GM12878 (cell line): ENCODE results near the gene GABBR2. TPM values are rescaled to one million over a fixed set of nuclear protein-coding genes. Genes with fewer than 3 reads are reported as not detected.

ENCODE experiments used
- ATAC-seq: fragments of 200-7000 bp; cut with Tn5 transposase; 3 replicates; pipeline ENCODE4 v1.9.1; 2020; ENCODE audit warnings: mild to moderate bottlenecking, moderate library complexity
- BruUV-seq: library from RNA; stranded (reverse); fragments of 400-500 nt; replicated peaks from 2 replicates; lab custom pipeline; 2021; lab: Mats Ljungman, UMichigan
- CTCF ChIA-PET: fragments of 300-600 bp; sonication (Branson Sonifier 250); formaldehyde crosslinking; extraction: SDS; loops from one replicate; lab custom pipeline; 2021; ENCODE audit warnings: inconsistent platforms; lab: Yijun Ruan, JAX
- POLR2A ChIA-PET: fragments of 350-600 bp; formaldehyde crosslinking; extraction: SDS; loops from one replicate; lab custom pipeline; 2021; ENCODE audit warnings: inconsistent platforms; lab: Charles Lee
- RAD21 ChIA-PET: fragments of 300-600 bp; sonication (Branson Sonifier 250); formaldehyde crosslinking; loops from one replicate; lab custom pipeline; 2023; ENCODE audit warnings: antibody characterized with exemption; ENCODE audit not compliant: unreplicated experiment; lab: Charles Lee
- SMC1A ChIA-PET: fragments of 300-600 bp; sonication (Branson Sonifier 250); formaldehyde crosslinking; loops from one replicate; lab custom pipeline; 2023; ENCODE audit not compliant: unreplicated experiment, uncharacterized antibody; lab: Charles Lee
- DNase-seq: peaks from one replicate; pipeline ENCODE4 v3.0.0-alpha.2; 2011; ENCODE audit warnings: low read depth, low spot score
- FAIRE-seq: peaks from 3 replicates; lab custom pipeline; 2011; peaks lifted over from hg19 to GRCh38; lab: Jason Lieb, UNC
- H2AFZ ChIP-seq: 2 replicates; pipeline ENCODE4 v1.6.0; 2011; ENCODE audit warnings: low read depth, low read length, control low read depth; ENCODE audit not compliant: control insufficient read depth
- H3K27ac ChIP-seq: 2 replicates; pipeline ENCODE4 v1.5.1; 2011; ENCODE audit warnings: control low read depth; ENCODE audit not compliant: control insufficient read depth, insufficient read depth
- H3K27me3 ChIP-seq, 2 experiments: replicated peaks in 1 of 2; 2 replicates each; pipeline versions ENCODE4 v1.6.0 to v1.6.1; 2011; ENCODE audit warnings: low read length in 1 of 2; ENCODE audit not compliant: control insufficient read depth in 2 of 2, insufficient read depth in 2 of 2
- H3K36me3 ChIP-seq, 2 experiments: 2 replicates each; pipeline ENCODE4 v1.5.1; 2011; ENCODE audit warnings: low read length in 1 of 2; ENCODE audit not compliant: control insufficient read depth in 2 of 2, insufficient read depth in 2 of 2
- H3K4me1 ChIP-seq: 2 replicates; pipeline ENCODE4 v1.6.1; 2011; ENCODE audit warnings: mild to moderate bottlenecking, low read length, moderate library complexity, mixed read lengths; ENCODE audit not compliant: control insufficient read depth, insufficient read depth
- H3K4me2 ChIP-seq: 2 replicates; pipeline ENCODE4 v1.6.0; 2011; ENCODE audit warnings: control low read depth; ENCODE audit not compliant: control insufficient read depth, insufficient read depth
- H3K4me3 ChIP-seq: fragments of 200-600 bp; sonication (generic); 2 replicates; pipeline ENCODE4 v1.5.1; 2016
- H3K79me2 ChIP-seq: 2 replicates; pipeline ENCODE4 v1.6.0; 2011; ENCODE audit warnings: low read length; ENCODE audit not compliant: control insufficient read depth, insufficient read depth
- H3K9ac ChIP-seq: 2 replicates; pipeline ENCODE4 v1.8.0; 2011; ENCODE audit warnings: low read length, control low read depth, mixed read lengths; ENCODE audit not compliant: control insufficient read depth, insufficient read depth
- H3K9me3 ChIP-seq: replicated peaks from 3 replicates; pipeline ENCODE4 v1.5.1; 2011; ENCODE audit warnings: mild to moderate bottlenecking, low read length; ENCODE audit not compliant: control insufficient read depth, insufficient read depth
- H4K20me1 ChIP-seq: 2 replicates; pipeline ENCODE4 v1.6.0; 2011; ENCODE audit not compliant: control insufficient read depth, insufficient read depth
- ATF7 ChIP-seq: fragments of 450-650 bp; IDR thresholded peaks from 2 replicates; pipeline ENCODE4 v1.6.1; 2016; ENCODE audit warnings: low read depth, mild to moderate bottlenecking
- HDAC6 ChIP-seq: fragments of 200-600 bp; sonication (generic); IDR thresholded peaks from one replicate; pipeline ENCODE4 v1.8.0; 2017; ENCODE audit warnings: antibody characterized with exemption; ENCODE audit not compliant: unreplicated experiment
- MAX ChIP-seq: IDR thresholded peaks from 2 replicates; pipeline ENCODE4 v1.6.1; 2012; ENCODE audit warnings: low read depth, low read length, improper control_type of control experiment
- NFIC ChIP-seq: IDR thresholded peaks from 2 replicates; pipeline ENCODE4 v1.6.1; 2012; ENCODE audit warnings: low read depth, mild to moderate bottlenecking, inconsistent platforms, low read length, moderate library complexity
- NFYA ChIP-seq: IDR thresholded peaks from 2 replicates; pipeline ENCODE4 v1.6.1; 2011; ENCODE audit warnings: low read depth, mild to moderate bottlenecking, low read length, improper control_type of control experiment, borderline replicate concordance
- POU2F2 ChIP-seq: IDR thresholded peaks from 3 replicates; pipeline ENCODE4 v1.6.1; 2011; ENCODE audit warnings: low read depth, mild to moderate bottlenecking, low read length, borderline replicate concordance
- RB1 ChIP-seq: fragments of 450-650 bp; formaldehyde crosslinking; IDR thresholded peaks from 2 replicates; pipeline ENCODE4 v1.6.1; 2017; ENCODE audit warnings: mild to moderate bottlenecking, borderline replicate concordance
- RCOR1 ChIP-seq: conservative IDR thresholded peaks from 2 replicates; pipeline ENCODE4 v1.6.1; 2012; ENCODE audit warnings: low read depth, low read length, improper control_type of control experiment
- SMAD1 ChIP-seq: fragments of 450-650 bp; IDR thresholded peaks from 2 replicates; pipeline ENCODE4 v1.6.1; 2018; ENCODE audit warnings: mild to moderate bottlenecking, low read depth; ENCODE audit not compliant: partially characterized antibody
- STAT1 ChIP-seq: fragments of 450-650 bp; conservative IDR thresholded peaks from 2 replicates; pipeline ENCODE4 v1.6.1; 2014; ENCODE audit warnings: antibody characterized with exemption, mild to moderate bottlenecking
- TCF3 ChIP-seq: IDR thresholded peaks from 2 replicates; pipeline ENCODE4 v1.6.1; 2012; ENCODE audit warnings: low read depth, mild to moderate bottlenecking, low read length, borderline replicate concordance; ENCODE audit not compliant: insufficient read depth
- ZBED1 ChIP-seq: IDR thresholded peaks from 2 replicates; pipeline ENCODE4 v1.6.1; 2016; ENCODE audit warnings: borderline replicate concordance
- WGBS: methylation state at CpG from one replicate; pipeline ENCODE4 v1.1.6; 2016; ENCODE audit warnings: low lambda C conversion rate; ENCODE audit not compliant: insufficient replicate concordance, insufficient coverage; ENCODE audit errors: missing lambda C conversion rate; 5-methylcytosine and 5-hydroxymethylcytosine counted together
- in situ Hi-C: fragments of 300-500 bp; cut with MboI; formaldehyde crosslinking; loops from 9 replicates; pipeline ENCODE4 v1.14.3; 2018; ENCODE audit warnings: mixed read lengths
- intact Hi-C: fragments of 100-400 bp; cut with micrococcal nuclease; formaldehyde crosslinking; loops from one replicate; pipeline ENCODE4 v1.14.2; 2022; ENCODE audit not compliant: unreplicated experiment
- polyA plus RNA-seq, 11 experiments: library from polyadenylated mRNA; depleted of rRNA in 4 of 11; unstranded in 6 of 11; stranded (reverse) in 5 of 11; fragments of >200 nt; fragmentation: Nextera tagmentation in 4 of 11; fragmentation: Illumina TruSeq in 1 of 11; extraction: Ambion mirVana in 4 of 11; extraction: Trizol in 1 of 11; gene quantifications; 1 replicate in 1 of 11; 2 replicates in 10 of 11; pipeline versions ENCODE4 v1.2.1 to v1.2.3, GENCODE V29; 2011 to 2016; ENCODE audit warnings: inconsistent platforms in 2 of 11, missing spikeins in 2 of 11, low read depth in 1 of 11
- total RNA-seq, 4 experiments: library from RNA; depleted of rRNA in 3 of 4; stranded (reverse); fragments of >200 nt in 3 of 4; fragmentation: Illumina TruSeq in 1 of 4; extraction: Trizol in 1 of 4; gene quantifications; 2 replicates each; pipeline versions ENCODE4 v1.2.1 to v1.2.3, GENCODE V29; 2013 to 2021

Gene GABBR2
- total and polyA plus RNA-seq, 10 of the 15 experiments (the other 5 are each of a cell fraction or from before 2014, with no cell fraction given) = 0.02 to 2.2 (median 0.06) TPM; not detected in 2

DNA sequence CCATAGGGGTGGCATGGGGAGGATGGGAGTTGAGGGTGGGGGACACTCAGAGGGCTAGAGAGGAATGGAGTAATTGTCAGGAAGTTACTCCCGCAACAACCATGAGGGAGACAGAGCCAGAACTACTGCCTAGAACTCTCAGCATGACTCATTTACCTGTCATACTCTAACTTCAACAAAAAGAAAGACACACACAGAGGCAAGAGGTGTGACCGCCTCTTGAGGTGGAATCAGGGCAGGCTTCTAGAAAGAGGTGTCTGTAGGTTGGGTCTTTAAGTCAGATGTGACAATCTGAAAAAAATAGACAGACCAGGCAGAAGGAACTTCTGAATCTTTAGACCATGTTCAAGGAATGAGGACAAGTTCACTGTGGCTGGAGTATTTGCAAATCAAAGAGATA lies 73.4 kb downstream of the GABBR2 start:
- Histone ChIP-seq H3K4me2 (no peak overlapping the region), H3K27me3 (no peaks in the 10 kb centered on the region), H2AFZ (no peak overlapping the region), H3K27ac (no peak overlapping the region), H3K36me3 (no peaks in the 10 kb centered on the region), H4K20me1 (no peaks in the 10 kb centered on the region), H3K9me3 (no peaks in the 10 kb centered on the region), H3K4me1 (no peaks in the 10 kb centered on the region), H3K79me2 (no peaks in the 10 kb centered on the region), H3K4me3 (no peak overlapping the region), H3K9ac (no peak overlapping the region)
- ATAC-seq (no peak), FAIRE-seq (no peak), DNase-seq (no peak)
- intact Hi-C loops = no loop called here
- SMC1A ChIA-PET = no interaction called here
- RAD21 ChIA-PET = no interaction called here
- TF ChIP-seq POU2F2 = no peak
- no TSS peak for BruUV-seq
- POLR2A ChIA-PET = no interaction called here
- in situ Hi-C loops = no loop called here
- 47% methylated on average over 2 of the region's 2 CpGs for WGBS
- CTCF ChIA-PET = no interaction called here

GRCh38 chr9:98634685-98635336 lies 73.9 kb downstream of the GABBR2 start:
- no peak overlapping the region for H3K27ac ChIP-seq
- no TSS peak for BruUV-seq
- H2AFZ ChIP-seq = no peak overlapping the region
- H3K4me3 ChIP-seq = no peak overlapping the region
- CTCF ChIA-PET = no interaction called here
- POLR2A ChIA-PET = no interaction called here
- DNase-seq = no peak
- no peaks in the 10 kb centered on the region for H3K36me3 ChIP-seq
- RAD21 ChIA-PET = no interaction called here
- no peak for FAIRE-seq
- TF ChIP-seq STAT1 (no peak), RCOR1 (no peak), NFYA (no peak), ZBED1 (no peak), RB1 (no peak), MAX (no peak), SMAD1 (no peak), HDAC6 (no peak), NFIC (no peak), ATF7 (no peak), TCF3 (no peak)
- no peaks in the 10 kb centered on the region for H3K27me3 ChIP-seq
- WGBS = 64% methylated on average over 7 of the region's 7 CpGs
- H4K20me1 ChIP-seq = no peaks in the 10 kb centered on the region
- no peak overlapping the region for H3K9ac ChIP-seq
- H3K9me3 ChIP-seq = no peaks in the 10 kb centered on the region
- intact Hi-C loops (no loop called here), in situ Hi-C loops (no loop called here)
- H3K4me1 ChIP-seq = no peaks in the 10 kb centered on the region
- no peak for ATAC-seq
- H3K79me2 ChIP-seq = no peaks in the 10 kb centered on the region
- H3K4me2 ChIP-seq = no peak overlapping the region
- SMC1A ChIA-PET = no interaction called here
